Measurements from ENCODE around the gene TMEM81. TPM values are rescaled to one million over a fixed set of nuclear protein-coding genes. Genes with fewer than 3 reads are reported as not detected.

The TMEM81 gene
- polyA plus RNA-seq, 6 donors from 2014 or later, result 0.26 to 0.81 (median 0.55) TPM; not detected in 1

DNA sequence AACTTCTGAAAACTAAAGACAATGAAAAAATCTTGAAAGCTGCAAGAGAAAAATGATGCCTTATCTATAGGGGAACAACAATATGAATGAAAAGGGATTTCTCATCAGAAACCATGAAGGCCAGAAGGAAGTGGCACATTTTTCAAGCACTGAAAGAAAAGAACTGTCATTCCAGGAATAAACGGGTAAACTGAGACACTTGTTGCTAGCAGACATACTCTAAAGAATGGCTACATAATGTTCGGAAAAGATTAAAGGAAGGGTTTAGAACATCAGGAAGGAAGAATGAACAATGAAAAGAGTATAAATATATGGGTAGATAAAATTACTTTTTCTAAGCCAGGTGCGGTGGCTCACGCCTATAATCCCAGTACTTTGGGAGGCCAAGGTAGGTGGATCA is 23.1 kb upstream of the TMEM81 start:
- no peak overlapping the region for H3K4me3 Mint-ChIP-seq
- H3K36me3 Mint-ChIP-seq, result peaks cover 20 to 32% of the 10 kb centered on the region in 2 donors
- H3K27me3 Mint-ChIP-seq, result no peaks in the 10 kb centered on the region
- H3K27ac Mint-ChIP-seq, result peak overlapping the region in 1 of 6 donors; percentile 14
- peaks cover 14 to 26% (median 14%) of the 10 kb centered on the region in 3 donors for H3K4me1 Mint-ChIP-seq
- DNase-seq (no peak), ATAC-seq (ENCODE audit: low read depth in 2 of 2) (no peak)
- H3K9me3 Mint-ChIP-seq, result no peaks in the 10 kb centered on the region

GRCh38 chr1:205102404-205102803 is 18.1 kb upstream of the TMEM81 start:
- H3K27me3 Mint-ChIP-seq, result no peaks in the 10 kb centered on the region
- DNase-seq (no peak), ATAC-seq (ENCODE audit: low read depth in 2 of 2) (no peak)
- H3K36me3 Mint-ChIP-seq, result peaks cover 26 to 52% of the 10 kb centered on the region in 2 donors
- H3K27ac Mint-ChIP-seq, result peak overlapping the region in 1 of 6 donors; percentile 33
- peaks cover 0 to 10% (median 3%) of the 10 kb centered on the region in 3 donors for H3K4me1 Mint-ChIP-seq
- no peak overlapping the region for H3K4me3 Mint-ChIP-seq
- no peaks in the 10 kb centered on the region for H3K9me3 Mint-ChIP-seq

DNA sequence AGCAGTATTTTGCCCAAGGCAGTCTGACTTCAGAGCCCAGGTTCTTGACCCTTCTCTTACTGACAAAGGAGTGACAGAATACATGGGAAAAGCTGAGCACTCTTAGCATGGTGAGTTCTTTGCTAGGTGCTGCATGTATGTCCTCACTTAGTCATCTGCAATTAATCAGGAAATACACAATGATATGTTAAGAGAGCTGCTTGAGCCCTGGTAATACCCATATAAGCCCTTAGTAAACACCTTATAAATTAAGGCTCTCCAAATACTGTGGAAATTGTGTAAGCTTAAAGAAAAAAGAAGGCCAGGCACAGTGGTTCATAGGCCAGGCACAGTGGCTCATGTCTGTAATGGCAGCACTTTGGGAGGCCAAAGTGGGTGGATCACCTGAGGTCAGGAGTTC is 14.0 kb upstream of the TMEM81 start:
- no peaks in the 10 kb centered on the region for H3K9me3 Mint-ChIP-seq
- no peaks in the 10 kb centered on the region for H3K27me3 Mint-ChIP-seq
- DNase-seq, result no peak
- ATAC-seq (ENCODE audit: low read depth in 2 of 2), result no peak
- no peaks in the 10 kb centered on the region for H3K4me1 Mint-ChIP-seq
- H3K4me3 Mint-ChIP-seq, result no peak overlapping the region
- H3K27ac Mint-ChIP-seq, result peak overlapping the region in 1 of 6 donors; percentile 19
- peaks cover 42 to 56% of the 10 kb centered on the region in 2 donors for H3K36me3 Mint-ChIP-seq

GRCh38 chr1:205095422-205095821 is 11.2 kb upstream of the TMEM81 start:
- H3K27ac Mint-ChIP-seq, result peak overlapping the region in 1 of 6 donors; percentile 82
- ATAC-seq (ENCODE audit: low read depth in 2 of 2), result no peak
- no peaks in the 10 kb centered on the region for H3K4me1 Mint-ChIP-seq
- no peaks in the 10 kb centered on the region for H3K27me3 Mint-ChIP-seq
- no peaks in the 10 kb centered on the region for H3K9me3 Mint-ChIP-seq
- H3K36me3 Mint-ChIP-seq, result peaks cover 40 to 51% of the 10 kb centered on the region in 2 donors
- no peak overlapping the region for H3K4me3 Mint-ChIP-seq
- no peak for DNase-seq

GRCh38 chr1:205091043-205091740 is 6.9 kb upstream of the TMEM81 start:
- Mint-ChIP-seq H3K4me1 (no peaks in the 10 kb centered on the region), H3K27me3 (no peaks in the 10 kb centered on the region), H3K36me3 (peaks cover 37 to 42% of the 10 kb centered on the region in 2 donors), H3K9me3 (no peaks in the 10 kb centered on the region), H3K27ac (no peak overlapping the region), H3K4me3 (peak overlapping the region in 1 of 8 donors; percentile 41)
- no peak for ATAC-seq (ENCODE audit: low read depth in 2 of 2)
- no peak for DNase-seq

DNA sequence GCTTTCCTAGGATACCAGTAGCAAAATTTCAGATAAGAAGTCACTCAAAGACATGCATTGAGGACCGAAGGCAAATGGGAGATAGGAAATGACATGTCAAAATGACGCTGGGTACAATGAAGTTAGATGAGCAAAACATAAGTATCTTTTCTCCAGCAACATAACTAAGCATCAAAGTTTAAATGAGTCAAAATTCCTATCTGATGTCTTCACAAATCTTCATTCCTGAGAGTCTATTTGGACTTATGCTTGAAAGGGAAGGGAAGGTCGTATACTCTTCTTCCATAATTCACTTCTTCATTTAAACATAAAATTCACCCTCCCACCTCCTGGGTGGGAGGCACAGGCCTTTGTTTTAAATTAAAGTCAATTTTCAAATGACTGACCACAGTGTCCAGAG is 4.1 kb upstream of the TMEM81 start:
- no peaks in the 10 kb centered on the region for H3K4me1 Mint-ChIP-seq
- peaks cover 19 to 47% of the 10 kb centered on the region in 2 donors for H3K36me3 Mint-ChIP-seq
- no peaks in the 10 kb centered on the region for H3K9me3 Mint-ChIP-seq
- no peak for ATAC-seq (ENCODE audit: low read depth in 2 of 2)
- no peaks in the 10 kb centered on the region for H3K27me3 Mint-ChIP-seq
- no peak for DNase-seq
- H3K27ac Mint-ChIP-seq, result no peak overlapping the region
- H3K4me3 Mint-ChIP-seq, result no peak overlapping the region

GRCh38 chr1:205082431-205082830 is 1.8 kb downstream of the TMEM81 start:
- H3K9me3 Mint-ChIP-seq, result no peaks in the 10 kb centered on the region
- H3K4me3 Mint-ChIP-seq, result no peak overlapping the region
- H3K27ac Mint-ChIP-seq, result no peak overlapping the region
- ATAC-seq (ENCODE audit: low read depth in 2 of 2) (no peak), DNase-seq (no peak)
- H3K4me1 Mint-ChIP-seq, result no peaks in the 10 kb centered on the region
- peaks cover 0 to 22% of the 10 kb centered on the region in 2 donors for H3K36me3 Mint-ChIP-seq
- no peaks in the 10 kb centered on the region for H3K27me3 Mint-ChIP-seq

DNA sequence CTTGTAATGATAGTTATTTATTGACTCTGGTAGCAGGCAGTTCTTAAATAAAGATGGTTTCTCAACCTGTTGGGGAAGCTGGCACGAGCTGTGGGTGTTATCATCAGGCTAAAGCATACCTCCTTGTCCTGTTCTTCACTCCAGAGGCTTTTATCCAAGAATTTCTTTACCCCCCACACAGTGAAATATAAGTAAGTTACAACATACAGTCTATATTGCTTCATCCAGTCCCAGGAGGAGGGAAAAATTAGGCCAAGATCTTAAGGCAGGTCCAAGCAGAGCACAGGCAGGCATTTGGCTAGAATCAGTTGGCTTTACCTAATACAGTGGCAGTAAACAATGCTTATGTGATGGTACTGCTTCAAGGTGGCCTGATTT is 6.3 kb downstream of the TMEM81 start:
- Mint-ChIP-seq H3K9me3 (no peaks in the 10 kb centered on the region), H3K4me3 (no peak overlapping the region), H3K36me3 (no peaks in the 10 kb centered on the region), H3K27me3 (no peaks in the 10 kb centered on the region), H3K4me1 (no peaks in the 10 kb centered on the region), H3K27ac (no peak overlapping the region)
- DNase-seq (no peak), ATAC-seq (ENCODE audit: low read depth in 2 of 2) (no peak)

GRCh38 chr1:205077158-205077933 is 6.9 kb downstream of the TMEM81 start:
- no peak for DNase-seq
- Mint-ChIP-seq H3K27ac (no peak overlapping the region), H3K4me1 (no peaks in the 10 kb centered on the region), H3K9me3 (no peaks in the 10 kb centered on the region), H3K27me3 (no peaks in the 10 kb centered on the region), H3K36me3 (no peaks in the 10 kb centered on the region), H3K4me3 (no peak overlapping the region)
- ATAC-seq (ENCODE audit: low read depth in 2 of 2), result no peak

GRCh38 chr1:205076245-205076761 is 8.0 kb downstream of the TMEM81 start:
- H3K27me3 Mint-ChIP-seq, result no peaks in the 10 kb centered on the region
- H3K4me3 Mint-ChIP-seq, result no peak overlapping the region
- no peaks in the 10 kb centered on the region for H3K4me1 Mint-ChIP-seq
- ATAC-seq (ENCODE audit: low read depth in 2 of 2) (no peak), DNase-seq (no peak)
- H3K36me3 Mint-ChIP-seq, result no peaks in the 10 kb centered on the region
- H3K27ac Mint-ChIP-seq, result peak overlapping the region in 1 of 6 donors; percentile 20
- H3K9me3 Mint-ChIP-seq, result no peaks in the 10 kb centered on the region

DNA sequence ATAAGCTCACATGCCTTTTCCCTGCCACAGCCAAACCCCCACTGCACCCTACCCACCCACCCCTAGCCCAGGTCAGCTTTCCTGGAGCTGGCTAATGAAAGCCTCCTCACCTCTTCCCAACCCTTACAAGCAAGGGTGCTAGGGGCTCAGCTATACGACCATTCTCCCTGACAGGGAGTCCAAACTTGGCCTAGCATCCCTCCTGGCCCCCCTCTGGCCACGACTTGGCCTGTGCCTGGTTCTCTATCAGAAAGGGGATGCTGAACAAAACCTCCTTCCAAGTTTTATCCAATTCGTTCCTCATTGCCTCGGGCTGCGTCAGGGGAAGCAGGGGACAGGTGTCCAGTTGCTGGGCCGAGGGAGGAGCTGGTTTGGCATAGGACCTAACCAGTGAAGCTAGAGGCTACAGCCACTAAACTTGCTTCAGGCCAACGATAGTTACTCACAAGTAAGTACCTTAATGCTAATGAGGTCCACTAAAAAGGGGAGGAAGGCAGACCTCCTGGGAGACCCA is 8.6 kb downstream of the TMEM81 start:
- no peak for DNase-seq
- Mint-ChIP-seq H3K27ac (no peak overlapping the region), H3K9me3 (no peaks in the 10 kb centered on the region), H3K36me3 (no peaks in the 10 kb centered on the region), H3K4me1 (no peaks in the 10 kb centered on the region), H3K4me3 (no peak overlapping the region), H3K27me3 (no peaks in the 10 kb centered on the region)
- ATAC-seq (ENCODE audit: low read depth in 2 of 2), result no peak

GRCh38 chr1:205074513-205074912 is 9.7 kb downstream of the TMEM81 start:
- Mint-ChIP-seq H3K4me3 (no peak overlapping the region), H3K27ac (no peak overlapping the region), H3K9me3 (no peaks in the 10 kb centered on the region), H3K36me3 (no peaks in the 10 kb centered on the region), H3K27me3 (no peaks in the 10 kb centered on the region), H3K4me1 (no peaks in the 10 kb centered on the region)
- no peak for ATAC-seq (ENCODE audit: low read depth in 2 of 2)
- no peak for DNase-seq

- ATAC-seq (ENCODE audit: low read depth in 2 of 2), result no peak
- no peak for DNase-seq
- H3K27me3 Mint-ChIP-seq, result no peaks in the 10 kb centered on the region
- no peaks in the 10 kb centered on the region for H3K36me3 Mint-ChIP-seq
- no peak overlapping the region for H3K4me3 Mint-ChIP-seq
- H3K4me1 Mint-ChIP-seq, result no peaks in the 10 kb centered on the region
- H3K27ac Mint-ChIP-seq, result no peak overlapping the region
- no peaks in the 10 kb centered on the region for H3K9me3 Mint-ChIP-seq
Measured at GRCh38 chr1:205074084-205074483, 10.2 kb downstream of the TMEM81 start.

DNA sequence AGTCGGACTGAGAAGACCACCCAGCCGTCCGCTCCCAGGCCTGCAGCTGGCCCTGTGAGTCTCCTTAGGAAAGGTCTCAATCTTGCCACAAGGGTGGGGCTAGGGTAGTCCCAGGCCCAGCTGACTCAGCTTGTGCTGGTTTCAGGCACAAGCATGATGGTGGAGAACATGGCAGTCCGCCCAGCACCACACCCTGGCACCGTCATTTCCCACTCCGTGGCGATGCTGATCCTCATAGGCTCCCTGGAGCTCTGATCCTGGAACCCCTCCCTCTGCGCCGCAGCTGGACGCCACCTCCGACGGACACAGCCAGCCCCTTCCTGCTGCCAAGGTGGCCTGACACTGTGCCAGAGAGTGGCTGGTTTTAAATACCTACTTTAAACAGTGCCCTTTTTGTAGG is 10.7 kb downstream of the TMEM81 start:
- Mint-ChIP-seq H3K4me1 (no peaks in the 10 kb centered on the region), H3K27me3 (no peaks in the 10 kb centered on the region), H3K9me3 (no peaks in the 10 kb centered on the region), H3K36me3 (no peaks in the 10 kb centered on the region), H3K27ac (no peak overlapping the region), H3K4me3 (no peak overlapping the region)
- DNase-seq (no peak), ATAC-seq (ENCODE audit: low read depth in 2 of 2) (no peak)
